Measurements from ENCODE around the gene ACR.

Gene ACR

DNA sequence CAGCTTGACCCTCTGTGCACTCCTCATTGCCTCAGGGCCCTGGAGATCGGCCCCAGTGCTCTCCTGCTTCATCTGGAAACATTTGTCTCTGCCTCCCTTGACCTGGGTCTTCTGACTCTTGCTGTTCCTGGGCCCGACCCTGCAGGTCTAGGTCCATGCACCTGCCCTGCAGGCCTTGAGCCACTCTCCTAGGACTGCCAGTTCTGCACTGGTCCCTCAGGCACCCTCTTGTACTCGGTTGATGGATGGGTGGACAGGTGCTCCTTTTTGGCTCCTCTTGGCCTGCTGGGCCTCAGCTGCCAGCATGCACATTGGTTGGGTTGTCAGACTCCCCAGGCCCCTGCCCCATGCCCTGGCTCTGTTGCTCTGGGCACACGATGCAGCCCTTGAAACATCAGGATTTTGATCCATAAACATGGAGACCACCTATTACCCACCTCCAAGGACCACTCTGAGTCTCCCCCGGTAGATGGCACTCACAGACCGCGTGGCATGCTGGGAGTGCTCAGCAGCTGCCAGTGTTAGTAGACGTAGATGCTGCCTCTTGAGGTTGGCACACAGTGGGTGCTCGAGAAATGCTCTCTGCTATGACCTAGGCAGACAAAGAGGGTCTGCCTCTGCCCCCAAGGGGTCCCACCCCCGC lies 20.2 kb upstream of the ACR start:
- no peak for DNase-seq

DNA sequence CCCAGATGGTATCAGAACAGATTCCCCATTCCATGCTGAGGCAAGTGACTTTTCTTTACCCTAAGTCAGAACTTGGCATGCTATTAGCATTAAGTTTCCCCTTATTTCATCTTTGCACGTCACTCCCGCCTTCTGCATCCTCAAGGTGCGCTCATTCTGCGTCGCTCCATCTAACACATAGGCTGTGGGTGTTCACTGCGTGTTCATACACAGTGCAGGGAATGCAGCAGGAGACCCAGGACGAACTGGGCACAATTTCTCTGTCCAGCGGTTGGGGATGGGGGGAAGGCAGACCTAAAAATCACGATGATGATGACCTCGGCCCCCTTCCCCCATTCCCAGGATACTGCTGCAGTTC lies 19.7 kb upstream of the ACR start:
- no peak for DNase-seq

DNA sequence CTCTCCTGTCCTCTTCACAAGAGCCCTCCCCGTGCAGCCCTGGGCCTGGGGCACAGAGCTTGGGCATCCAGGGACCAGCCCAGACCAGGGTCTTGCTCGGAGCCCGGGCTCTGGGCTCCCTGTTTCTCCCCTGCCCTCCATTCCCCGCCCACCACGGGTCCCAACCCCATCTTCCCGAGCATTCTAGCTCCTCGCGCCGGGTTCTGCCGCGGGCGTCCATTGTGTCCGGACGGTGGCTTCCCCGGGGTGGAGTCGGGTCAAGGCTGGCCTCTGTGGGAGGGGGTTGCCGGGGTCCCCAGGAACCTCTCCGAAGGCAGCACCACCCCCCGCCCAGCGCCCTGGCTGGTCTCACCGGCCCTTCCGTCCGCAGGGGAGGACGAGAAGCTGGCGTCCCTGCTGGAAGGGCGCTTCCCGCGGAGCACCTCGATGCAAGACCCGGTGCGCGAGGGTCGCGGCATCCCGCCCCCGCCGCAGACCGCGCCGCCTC lies 18.1 kb upstream of the ACR start:
- no peak for DNase-seq

DNA sequence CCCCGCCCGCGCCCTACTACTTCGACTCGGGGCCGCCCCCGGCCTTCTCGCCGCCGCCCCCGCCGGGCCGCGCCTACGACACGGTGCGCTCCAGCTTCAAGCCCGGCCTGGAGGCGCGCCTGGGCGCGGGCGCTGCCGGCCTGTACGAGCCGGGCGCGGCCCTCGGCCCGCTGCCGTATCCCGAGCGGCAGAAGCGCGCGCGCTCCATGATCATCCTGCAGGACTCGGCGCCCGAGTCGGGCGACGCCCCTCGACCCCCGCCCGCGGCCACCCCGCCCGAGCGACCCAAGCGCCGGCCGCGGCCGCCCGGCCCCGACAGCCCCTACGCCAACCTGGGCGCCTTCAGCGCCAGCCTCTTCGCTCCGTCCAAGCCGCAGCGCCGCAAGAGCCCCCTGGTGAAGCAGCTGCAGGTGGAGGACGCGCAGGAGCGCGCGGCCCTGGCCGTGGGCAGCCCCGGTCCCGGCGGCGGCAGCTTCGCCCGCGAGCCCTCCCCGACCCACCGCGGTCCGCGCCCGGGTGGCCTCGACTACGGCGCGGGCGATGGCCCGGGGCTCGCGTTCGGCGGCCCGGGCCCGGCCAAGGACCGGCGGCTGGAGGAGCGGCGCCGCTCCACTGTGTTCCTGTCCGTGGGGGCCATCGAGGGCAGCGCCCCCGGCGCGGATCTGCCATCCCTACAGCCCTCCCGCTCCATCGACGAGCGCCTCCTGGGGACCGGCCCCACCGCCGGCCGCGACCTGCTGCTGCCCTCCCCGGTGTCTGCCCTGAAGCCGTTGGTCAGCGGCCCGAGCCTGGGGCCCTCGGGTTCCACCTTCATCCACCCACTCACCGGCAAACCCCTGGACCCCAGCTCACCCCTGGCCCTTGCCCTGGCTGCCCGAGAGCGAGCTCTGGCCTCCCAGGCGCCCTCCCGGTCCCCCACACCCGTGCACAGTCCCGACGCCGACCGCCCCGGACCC lies 17.4 kb upstream of the ACR start:
- no peak for DNase-seq

DNA sequence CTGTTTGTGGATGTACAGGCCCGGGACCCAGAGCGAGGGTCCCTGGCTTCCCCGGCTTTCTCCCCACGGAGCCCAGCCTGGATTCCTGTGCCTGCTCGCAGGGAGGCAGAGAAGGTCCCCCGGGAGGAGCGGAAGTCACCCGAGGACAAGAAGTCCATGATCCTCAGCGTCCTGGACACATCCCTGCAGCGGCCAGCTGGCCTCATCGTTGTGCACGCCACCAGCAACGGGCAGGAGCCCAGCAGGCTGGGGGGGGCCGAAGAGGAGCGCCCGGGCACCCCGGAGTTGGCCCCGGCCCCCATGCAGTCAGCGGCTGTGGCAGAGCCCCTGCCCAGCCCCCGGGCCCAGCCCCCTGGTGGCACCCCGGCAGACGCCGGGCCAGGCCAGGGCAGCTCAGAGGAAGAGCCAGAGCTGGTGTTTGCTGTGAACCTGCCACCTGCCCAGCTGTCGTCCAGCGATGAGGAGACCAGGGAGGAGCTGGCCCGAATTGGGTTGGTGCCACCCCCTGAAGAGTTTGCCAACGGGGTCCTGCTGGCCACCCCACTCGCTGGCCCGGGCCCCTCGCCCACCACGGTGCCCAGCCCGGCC lies 16.7 kb upstream of the ACR start:
- no peak for DNase-seq

DNA sequence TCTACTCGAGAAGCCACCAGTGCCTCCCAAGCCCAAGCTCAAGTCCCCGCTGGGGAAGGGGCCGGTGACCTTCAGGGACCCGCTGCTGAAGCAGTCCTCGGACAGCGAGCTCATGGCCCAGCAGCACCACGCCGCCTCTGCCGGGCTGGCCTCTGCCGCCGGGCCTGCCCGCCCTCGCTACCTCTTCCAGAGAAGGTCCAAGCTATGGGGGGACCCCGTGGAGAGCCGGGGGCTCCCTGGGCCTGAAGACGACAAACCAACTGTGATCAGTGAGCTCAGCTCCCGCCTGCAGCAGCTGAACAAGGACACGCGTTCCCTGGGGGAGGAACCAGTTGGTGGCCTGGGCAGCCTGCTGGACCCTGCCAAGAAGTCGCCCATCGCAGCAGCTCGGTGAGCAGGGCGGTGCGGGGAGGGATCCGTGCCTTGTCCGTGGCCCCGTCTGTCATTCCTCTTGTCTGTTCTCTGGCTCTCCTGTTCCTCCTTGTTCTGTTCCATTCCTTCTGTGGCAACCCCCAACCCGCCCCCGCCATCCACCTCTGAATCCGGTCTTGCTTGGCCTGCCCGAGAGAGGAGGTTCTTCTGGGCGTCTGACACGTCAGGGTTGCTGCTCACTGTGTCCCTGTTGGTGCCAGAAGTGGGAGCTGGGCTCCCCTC lies 15.8 kb upstream of the ACR start:
- DNase-seq: no peak

DNA sequence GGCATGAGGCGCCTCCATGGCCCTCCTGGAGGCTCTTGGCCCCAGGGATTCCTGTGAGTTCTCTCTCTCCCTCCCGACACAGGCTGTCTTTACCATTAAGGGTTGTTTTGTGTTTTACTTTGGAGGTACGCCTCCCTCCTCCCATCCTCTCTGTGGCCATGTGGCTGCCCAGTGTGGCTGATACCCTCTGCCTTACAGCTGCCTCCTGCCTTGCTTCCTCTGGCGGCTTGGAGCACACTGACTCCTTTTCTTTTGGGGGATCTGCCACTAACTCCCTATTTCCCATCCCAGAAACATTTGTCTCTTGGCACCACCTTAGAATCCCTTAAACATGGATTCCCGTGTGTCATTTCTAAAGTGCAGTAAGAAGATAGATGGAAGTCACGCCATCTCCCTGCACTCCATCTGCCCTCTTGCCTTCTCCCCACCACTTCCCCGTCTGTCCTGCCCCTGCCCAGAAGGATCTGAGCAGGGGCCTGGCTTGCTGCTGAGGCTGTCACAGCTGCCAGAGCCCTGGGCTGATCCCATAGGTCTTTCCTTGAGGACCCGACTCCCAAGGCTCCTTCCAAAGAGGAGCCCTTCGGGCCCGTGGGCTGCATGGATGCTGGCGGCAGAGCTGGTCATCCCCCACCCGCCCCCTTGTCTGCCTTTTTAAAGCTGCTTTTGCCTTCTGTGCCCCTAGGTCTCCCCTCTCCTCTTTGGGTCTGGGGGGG lies 15.1 kb upstream of the ACR start:
- no peak for DNase-seq

DNA sequence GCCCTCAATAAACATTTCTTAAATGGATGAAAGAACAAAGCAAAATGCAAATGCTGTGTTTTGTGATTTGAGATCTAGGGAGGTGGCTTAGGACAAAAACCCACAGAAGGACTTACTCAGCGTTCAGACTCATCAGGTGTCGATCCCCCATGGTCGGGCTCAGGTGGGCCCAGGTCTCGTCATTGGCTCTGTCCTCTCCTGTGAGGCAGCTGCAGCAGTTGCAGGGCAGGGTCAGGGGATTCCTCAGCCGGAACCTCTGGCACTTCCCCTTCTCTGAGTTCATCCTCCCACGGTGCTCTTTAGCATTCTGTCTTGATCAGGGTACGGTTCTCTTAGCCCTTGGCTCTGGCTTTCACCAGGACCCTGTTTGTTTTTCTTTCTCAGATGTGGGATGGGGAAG lies 14.0 kb upstream of the ACR start:
- no peak for DNase-seq

DNA sequence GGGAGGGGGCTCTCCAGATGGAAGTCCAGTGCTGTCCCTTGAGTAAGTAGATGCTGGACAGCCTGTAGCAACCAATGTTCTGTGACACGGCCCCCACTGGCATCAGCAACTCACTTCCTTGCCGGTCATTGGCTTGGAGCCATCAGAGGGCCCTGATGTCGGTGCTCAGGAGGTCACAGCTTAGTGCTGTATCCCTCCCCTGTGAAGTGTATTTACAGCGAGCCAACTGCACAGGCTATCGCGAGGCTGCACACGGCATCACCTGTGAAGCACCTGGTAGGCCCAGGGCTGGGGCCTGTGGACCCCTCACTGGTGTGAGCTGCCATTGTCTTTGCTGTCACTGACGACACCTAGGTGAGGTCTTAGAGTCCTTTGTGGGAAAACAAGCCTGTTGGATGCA lies 13.4 kb upstream of the ACR start:
- DNase-seq: no peak

DNA sequence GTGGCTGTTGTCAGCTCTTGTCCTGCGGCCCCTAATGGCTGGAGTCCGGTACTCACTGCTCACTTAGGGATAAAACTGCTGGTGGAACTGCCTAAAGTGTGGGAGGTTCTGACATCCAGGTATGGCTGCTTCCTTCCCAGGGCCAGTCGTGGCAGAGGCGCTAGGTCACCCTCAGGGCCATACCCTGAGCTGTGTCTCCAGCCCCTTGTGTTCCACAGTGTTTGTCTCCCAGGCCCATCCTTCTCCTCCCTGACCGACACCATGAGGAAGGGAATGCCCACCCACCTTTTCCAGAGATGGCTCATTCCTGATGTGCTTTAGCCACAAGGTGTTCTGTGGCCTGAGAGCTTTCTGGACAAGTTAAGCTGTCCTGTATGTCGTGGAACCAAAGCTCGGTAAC lies 12.4 kb upstream of the ACR start:
- DNase-seq: no peak

DNA sequence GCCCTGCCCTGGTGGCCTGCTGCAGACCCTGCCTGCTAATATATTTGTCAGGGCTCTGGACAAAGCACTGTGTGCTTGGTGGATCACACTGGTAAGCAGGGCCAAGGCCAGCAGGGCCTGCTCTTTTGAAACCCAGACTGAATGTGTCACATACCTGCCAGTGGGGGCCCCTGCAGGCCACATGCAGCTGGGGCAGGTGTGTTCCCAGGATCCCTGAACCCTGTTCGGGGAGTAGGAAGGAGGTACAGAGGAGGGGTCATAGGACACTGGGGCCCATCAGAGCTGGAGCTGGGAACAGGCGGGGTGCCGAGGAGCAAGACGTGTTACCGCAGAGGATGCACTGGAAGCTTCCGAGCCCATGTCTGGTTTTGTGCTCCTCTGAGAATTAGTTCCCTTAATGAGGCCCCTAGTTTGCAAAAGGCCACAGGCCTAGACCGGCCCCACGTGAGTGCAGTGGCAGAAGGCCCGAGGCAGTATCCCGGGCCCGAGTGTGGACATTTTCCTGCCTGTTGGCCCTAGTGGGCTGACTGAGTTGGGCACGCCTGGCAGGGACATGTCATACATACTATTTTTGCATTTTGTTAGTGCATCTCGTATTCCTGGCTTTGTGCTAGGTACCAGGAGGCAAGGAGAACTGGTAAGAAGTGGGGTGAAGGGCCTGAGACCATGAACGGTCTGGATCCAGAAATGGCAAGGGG lies 11.2 kb upstream of the ACR start:
- no peak for DNase-seq

DNA sequence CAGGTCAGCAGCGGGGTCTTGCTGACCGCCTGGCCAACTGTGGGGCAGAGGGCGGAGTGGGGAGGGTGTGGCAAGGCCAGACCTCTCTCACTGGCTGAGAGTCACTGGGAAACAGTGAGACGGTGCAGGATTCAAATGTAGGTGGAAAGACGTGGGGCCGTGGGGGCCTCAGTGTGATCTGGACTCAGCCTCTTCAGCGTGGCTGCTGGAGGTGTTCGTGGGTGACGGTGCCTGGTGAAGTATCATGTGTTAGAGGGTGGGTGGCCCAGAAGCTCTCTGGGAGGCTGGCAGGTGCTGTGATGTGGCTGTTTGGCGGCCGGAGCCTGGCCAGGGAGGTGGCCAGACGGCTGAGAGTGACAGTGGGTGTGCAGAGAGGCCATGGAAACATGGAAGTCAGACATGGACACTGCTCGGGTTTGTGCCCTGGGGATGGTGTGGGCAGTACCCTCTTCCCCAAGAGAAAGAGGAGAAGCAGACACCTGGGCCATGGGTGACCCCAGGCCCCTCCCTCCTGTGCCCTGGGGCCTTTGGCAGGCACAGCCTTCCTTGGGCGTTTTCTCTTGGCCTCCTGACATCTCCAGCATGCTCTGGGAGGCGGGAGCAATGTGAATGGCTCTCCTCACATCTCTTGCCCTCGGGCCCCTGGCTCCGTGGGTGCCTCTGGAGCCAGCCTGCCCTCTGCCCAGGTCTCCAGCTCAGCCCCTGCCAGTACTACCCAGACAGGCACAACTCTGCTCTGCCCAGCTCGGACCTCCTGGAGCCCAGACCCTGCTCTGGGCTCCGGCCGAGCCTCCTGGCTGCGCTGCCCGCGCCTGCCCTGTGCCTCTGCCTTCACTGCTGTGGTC lies 10.1 kb upstream of the ACR start:
- DNase-seq: no peak

DNA sequence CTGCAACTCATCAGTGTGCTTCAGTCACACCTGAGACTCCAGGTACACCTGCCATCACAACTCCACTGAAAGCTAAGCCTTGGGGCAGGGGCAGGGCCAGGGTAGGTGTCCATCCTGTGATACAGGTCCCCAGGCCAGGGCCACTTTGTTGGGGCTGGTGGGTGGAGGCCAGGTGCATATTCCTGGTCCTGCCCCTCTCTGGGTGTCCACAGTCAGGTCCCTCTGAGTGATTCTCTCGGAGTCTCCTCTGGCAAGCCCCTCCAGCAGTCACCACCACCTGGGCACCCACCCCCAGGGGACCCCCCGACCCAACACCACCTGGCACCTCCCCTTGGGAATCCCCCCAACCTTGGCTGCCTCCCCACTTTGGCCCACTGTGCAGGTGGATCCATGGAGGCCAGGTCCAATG lies 9.5 kb upstream of the ACR start:
- DNase-seq: no peak

DNA sequence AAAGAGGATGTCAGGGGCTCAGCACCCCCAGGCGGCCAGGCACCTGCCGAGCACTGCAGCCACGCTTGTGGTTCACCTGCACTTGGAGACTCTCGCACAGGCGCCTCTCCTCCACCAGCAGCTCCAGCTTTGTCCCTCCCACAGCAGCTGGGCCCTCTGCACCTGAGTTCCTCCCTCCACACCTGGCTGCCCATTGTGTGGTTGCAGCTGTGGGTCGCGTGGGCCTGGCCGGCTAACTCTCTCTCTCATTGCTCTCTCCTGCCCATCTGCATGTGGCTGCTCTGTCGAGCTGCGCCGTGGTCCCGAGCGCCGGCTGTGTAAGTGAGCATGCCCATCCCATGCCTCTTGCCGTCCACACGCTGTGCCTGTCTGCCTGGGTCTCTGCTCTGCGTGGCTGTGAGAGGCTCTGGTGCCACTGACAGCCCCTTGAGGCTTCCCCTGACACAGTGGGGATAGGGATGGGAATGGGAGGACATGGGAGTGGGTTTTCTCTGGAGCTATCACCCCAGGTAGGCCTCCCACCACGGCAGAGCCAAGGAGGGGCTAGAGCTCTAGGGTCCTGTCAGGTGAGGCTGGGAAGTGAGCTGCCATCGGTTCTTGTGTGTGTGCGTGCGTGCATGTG lies 8.5 kb upstream of the ACR start:
- no peak for DNase-seq

DNA sequence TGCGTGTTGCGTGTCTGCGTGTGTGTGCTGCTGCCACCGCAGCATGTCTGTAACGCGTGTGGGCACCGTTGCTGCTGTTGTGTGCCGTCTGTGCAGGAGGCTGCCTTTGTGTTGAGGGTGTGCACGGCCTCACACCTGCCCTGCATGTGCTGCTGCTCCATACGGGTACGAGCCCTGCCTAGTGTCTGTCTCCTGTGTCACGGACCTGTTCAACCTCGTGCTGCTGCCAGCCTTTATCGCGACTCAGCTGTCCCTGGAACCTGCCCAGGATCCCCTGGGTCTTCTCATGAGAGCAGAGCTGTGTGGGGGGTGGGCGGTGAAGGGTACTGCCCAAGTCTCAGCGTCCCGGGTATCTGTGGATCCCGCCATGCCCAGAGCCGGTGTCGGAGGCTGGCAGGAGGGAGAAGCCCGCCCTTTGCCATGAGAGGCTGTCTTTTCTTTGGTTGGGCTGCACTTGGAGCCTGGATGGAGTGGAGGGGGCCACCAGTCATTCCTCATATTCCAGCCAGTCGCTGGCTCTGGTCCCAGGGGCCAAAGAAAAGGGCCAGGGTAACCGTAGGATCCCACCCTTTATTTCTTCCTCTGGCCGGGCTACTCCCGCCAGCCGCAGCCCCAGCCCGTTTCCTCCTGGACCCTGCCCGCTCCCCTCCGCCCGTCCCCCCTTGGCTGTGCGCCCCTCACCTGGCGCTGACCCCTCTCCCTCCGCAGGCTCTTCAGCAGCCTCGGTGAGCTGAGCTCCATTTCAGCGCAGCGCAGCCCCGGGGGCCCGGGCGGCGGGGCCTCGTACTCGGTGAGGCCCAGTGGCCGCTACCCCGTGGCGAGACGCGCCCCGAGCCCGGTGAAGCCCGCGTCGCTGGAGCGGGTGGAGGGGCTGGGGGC lies 7.8 kb upstream of the ACR start:
- no peak for DNase-seq

DNA sequence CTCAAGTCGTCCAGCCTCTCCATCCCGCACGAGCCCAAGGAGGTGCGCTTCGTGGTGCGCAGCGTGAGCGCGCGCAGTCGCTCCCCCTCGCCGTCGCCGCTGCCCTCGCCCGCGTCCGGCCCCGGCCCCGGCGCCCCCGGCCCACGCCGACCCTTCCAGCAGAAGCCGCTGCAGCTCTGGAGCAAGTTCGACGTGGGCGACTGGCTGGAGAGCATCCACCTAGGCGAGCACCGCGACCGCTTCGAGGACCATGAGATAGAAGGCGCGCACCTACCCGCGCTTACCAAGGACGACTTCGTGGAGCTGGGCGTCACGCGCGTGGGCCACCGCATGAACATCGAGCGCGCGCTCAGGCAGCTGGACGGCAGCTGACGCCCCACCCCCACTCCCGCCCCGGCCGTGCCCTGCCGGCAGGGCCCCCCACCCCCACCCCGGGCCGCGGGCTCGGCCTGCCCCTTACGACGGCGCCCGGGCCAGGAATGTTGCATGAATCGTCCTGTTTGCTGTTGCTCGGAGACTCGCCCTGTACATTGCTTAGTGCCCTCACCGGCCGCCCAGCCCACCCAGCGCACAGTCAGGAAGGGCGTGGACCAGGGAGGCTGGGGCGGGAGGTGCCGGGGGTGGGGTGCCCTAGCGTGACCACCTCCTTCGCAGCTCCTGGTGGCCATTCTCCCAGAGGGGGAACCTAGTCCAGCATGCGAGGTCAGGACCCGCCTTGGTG lies 6.9 kb upstream of the ACR start:
- DNase-seq: no peak

DNA sequence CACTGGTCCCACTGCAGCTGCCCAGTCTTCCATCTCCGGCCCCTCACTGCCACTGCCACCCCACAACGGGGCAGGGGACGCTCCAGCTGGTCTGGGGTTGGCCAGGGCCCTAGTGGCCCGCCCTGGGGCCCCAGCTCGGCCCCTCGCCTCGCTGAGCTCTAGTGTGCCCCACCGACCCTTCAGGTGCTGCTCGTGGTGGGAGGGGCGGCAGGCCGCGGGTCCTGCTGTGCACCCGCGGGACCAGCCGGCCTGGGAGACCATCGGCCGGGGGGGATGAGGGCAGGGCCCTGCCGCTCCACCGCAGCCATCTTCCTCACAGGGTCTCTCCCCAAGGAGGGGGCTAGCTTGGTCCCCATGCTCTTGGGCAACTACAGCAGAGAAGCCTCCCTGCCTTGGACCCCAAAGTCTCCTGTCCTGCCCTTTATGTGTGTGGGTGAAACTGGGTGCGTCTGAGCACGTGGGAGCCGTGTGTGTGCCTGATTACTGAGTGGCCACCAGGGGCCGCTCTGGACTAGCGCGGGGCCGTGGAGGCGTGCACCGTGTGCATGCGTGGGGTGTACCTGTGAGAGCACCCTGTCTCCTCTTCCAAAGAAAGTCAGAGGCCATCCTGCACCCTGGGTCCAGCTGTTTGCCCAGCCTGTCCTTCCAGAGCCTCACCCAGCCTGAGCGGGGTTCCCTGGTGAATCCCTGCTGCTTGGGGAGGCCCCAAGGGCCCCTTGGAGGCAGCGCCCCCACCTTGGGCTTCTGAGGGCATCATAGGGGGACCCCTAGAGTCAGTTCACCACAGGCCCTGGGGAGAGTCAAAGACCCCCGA lies 6.0 kb upstream of the ACR start:
- peak; percentile 28 for DNase-seq

DNA sequence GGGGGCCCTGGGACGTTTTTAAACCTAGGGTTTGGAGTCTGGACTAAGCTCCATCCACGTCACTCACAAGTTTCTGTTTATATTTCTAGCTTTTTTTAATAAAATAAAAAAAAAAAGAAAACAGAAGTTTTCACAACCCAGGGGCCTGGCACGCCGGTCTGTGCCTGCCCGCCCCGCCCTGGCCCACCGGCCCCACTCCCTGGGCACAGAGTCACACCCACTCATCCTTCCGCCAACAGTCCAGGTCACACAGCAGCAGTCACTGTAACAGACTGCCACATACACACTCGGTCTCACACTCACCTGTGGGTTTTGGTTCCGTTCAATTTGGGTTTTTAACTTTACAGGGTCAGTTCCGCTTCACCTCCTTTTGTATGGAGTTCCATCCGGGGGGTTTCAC lies 5.3 kb upstream of the ACR start:
- no peak for DNase-seq

All from NCI-H1694 treated with DMSO at 0.1 percent for 48 hours (cell line).